Vagina (tissue), 2 donors: ENCODE data around the gene GRHPR. TPM values are rescaled to one million over a fixed set of nuclear protein-coding genes. Genes with fewer than 3 reads are reported as not detected.

Experiments
- DNase-seq, 2 donors: peaks; one replicate each; pipeline ENCODE4 v3.0.0-alpha.2; 2017; ENCODE audit errors: extremely low spot score in 2 of 2
- H3K27ac ChIP-seq: fragments of 200-600 bp; sonication (generic); one replicate; pipeline ENCODE4 v1.5.1; 2019
- H3K27me3 ChIP-seq: fragments of 200-600 bp; sonication (generic); one replicate; pipeline ENCODE4 v1.5.1; 2019
- H3K36me3 ChIP-seq, 2 donors: fragments of 200-600 bp; sonication (generic); one replicate each; pipeline ENCODE4 v1.5.1; 2017 to 2019
- H3K4me1 ChIP-seq: fragments of 200-600 bp; sonication (generic); one replicate; pipeline ENCODE4 v1.5.1; 2019
- H3K4me3 ChIP-seq, 2 donors: fragments of 200-600 bp; sonication (generic); 1 replicate in 1 of 2; 2 replicates in 1 of 2; pipeline ENCODE4 v1.5.1; 2016 to 2019
- H3K9me3 ChIP-seq: fragments of 200-600 bp; sonication (generic); one replicate; pipeline ENCODE4 v1.5.1; 2019
- CTCF ChIP-seq, 3 experiments: fragments of 450-650 bp in 2 of 3; fragments of 200-600 bp in 1 of 3; sonication (generic) in 1 of 3; IDR thresholded peaks; one replicate each; pipeline ENCODE4 v1.5.1; 2017 to 2019; ENCODE audit warnings: antibody characterized with exemption in 3 of 3, mild to moderate bottlenecking in 2 of 3, moderate library complexity in 2 of 3
- POLR2A ChIP-seq, 2 donors: fragments of 450-650 bp; IDR thresholded peaks; one replicate each; pipeline ENCODE4 v1.6.1; 2017; ENCODE audit warnings: antibody characterized with exemption in 2 of 2, mild to moderate bottlenecking in 2 of 2, moderate library complexity in 2 of 2
- POLR2AphosphoS5 ChIP-seq, 2 donors: sonication (generic); formaldehyde crosslinking; IDR thresholded peaks; one replicate each; pipeline ENCODE4 v1.9.0; 2017; ENCODE audit warnings: antibody characterized with exemption in 2 of 2, mild to moderate bottlenecking in 2 of 2, low read depth in 1 of 2; ENCODE audit not compliant: insufficient read depth in 1 of 2
- intact Hi-C: fragments of 100-400 bp; cut with DNase I; formaldehyde crosslinking; loops from one replicate; pipeline ENCODE4 v1.15.1; 2023
- total RNA-seq: library from RNA; depleted of rRNA; stranded (reverse); fragments of >200 nt; gene quantifications from one replicate; pipeline ENCODE4 v1.2.3, GENCODE V29; 2016

Gene GRHPR
- total RNA-seq, 1 donor from 2014 or later = 134 TPM

GRCh38 chr9:37447111-37447510, 24.6 kb downstream of the GRHPR start:
- TF ChIP-seq POLR2AphosphoS5 (IDR thresholded peaks at IDR 0.05; ENCODE audit: insufficient read depth in 1 of 2, low read depth in 1 of 2) (no peak), CTCF (IDR thresholded peaks at IDR 0.05) (no peak), POLR2A (IDR thresholded peaks at IDR 0.05) (no peak)
- Histone ChIP-seq H3K27ac (no peak overlapping the region), H3K4me3 (no peak overlapping the region), H3K27me3 (no peaks in the 10 kb centered on the region), H3K36me3 (peaks cover 0 to 5% of the 10 kb centered on the region in 2 donors), H3K9me3 (no peaks in the 10 kb centered on the region), H3K4me1 (peaks cover 7% of the 10 kb centered on the region)
- no peak for DNase-seq
- intact Hi-C loops = no loop called here

GRCh38 chr9:37449862-37450632, 27.6 kb downstream of the GRHPR start:
- no peak for DNase-seq
- intact Hi-C loops = no loop called here
- no peak for TF ChIP-seq CTCF (IDR thresholded peaks at IDR 0.05)
- TF ChIP-seq POLR2A (IDR thresholded peaks at IDR 0.05) = no peak
- Histone ChIP-seq H3K4me1 (peaks cover 18% of the 10 kb centered on the region), H3K27ac (no peak overlapping the region), H3K4me3 (no peak overlapping the region), H3K27me3 (no peaks in the 10 kb centered on the region), H3K9me3 (no peaks in the 10 kb centered on the region), H3K36me3 (no peaks in the 10 kb centered on the region)

GRCh38 chr9:37451628-37452027, 29.1 kb downstream of the GRHPR start:
- no peaks in the 10 kb centered on the region for H3K9me3 ChIP-seq
- no peaks in the 10 kb centered on the region for H3K36me3 ChIP-seq
- no peak for DNase-seq
- no peak overlapping the region for H3K27ac ChIP-seq
- H3K4me1 ChIP-seq = peaks cover 18% of the 10 kb centered on the region
- H3K4me3 ChIP-seq = no peak overlapping the region
- intact Hi-C loops = no loop called here
- no peak for TF ChIP-seq POLR2AphosphoS5 (IDR thresholded peaks at IDR 0.05; ENCODE audit: insufficient read depth in 1 of 2, low read depth in 1 of 2)
- no peak for TF ChIP-seq CTCF (IDR thresholded peaks at IDR 0.05)
- TF ChIP-seq POLR2A (IDR thresholded peaks at IDR 0.05) = no peak
- no peaks in the 10 kb centered on the region for H3K27me3 ChIP-seq

DNA sequence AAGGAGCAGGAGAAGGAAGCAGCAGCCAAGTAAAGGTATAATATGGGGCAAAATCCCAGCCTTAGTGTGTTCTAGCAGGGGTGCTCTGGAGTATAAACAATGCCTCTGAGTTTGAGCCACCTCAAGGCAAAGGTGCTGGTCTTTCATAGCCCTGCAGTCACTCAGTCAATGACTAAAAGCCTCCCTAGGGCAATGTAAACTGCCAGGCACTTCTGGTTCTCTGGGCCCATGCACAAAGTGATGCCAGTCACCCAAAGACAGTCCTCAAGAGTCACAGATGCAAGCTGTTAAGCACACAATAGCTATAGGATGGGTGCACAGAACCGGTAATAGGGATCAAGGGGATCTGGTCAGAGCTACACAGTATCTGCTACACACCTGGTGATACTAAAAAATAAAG, 30.1 kb downstream of the GRHPR start:
- Histone ChIP-seq H3K4me1 (peaks cover 18% of the 10 kb centered on the region), H3K4me3 (no peak overlapping the region), H3K27ac (no peak overlapping the region), H3K36me3 (no peaks in the 10 kb centered on the region), H3K9me3 (no peaks in the 10 kb centered on the region), H3K27me3 (no peaks in the 10 kb centered on the region)
- intact Hi-C loops = no loop called here
- no peak for DNase-seq
- TF ChIP-seq POLR2AphosphoS5 (IDR thresholded peaks at IDR 0.05; ENCODE audit: insufficient read depth in 1 of 2, low read depth in 1 of 2) (no peak), POLR2A (IDR thresholded peaks at IDR 0.05) (no peak)

DNA sequence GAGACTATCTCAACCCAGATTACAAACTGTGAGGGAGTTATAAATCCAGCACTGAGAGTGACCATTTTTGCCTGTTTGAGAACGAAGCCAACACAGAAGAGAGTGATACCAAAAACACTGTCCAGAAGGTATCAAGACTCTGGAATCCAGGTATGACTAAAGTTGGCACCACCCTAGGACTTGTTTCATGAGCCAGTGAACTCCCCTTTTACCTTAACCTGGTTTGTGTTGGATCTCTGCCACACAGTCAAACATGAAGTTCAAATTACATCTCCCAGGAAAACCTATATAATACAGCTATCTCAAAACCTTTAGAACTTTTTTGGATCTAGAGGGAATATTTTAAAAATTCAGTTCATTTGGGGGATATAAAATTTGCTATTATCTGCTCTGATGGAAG, 31.3 kb downstream of the GRHPR start:
- Histone ChIP-seq H3K27me3 (no peaks in the 10 kb centered on the region), H3K4me1 (peaks cover 18% of the 10 kb centered on the region), H3K9me3 (no peaks in the 10 kb centered on the region), H3K4me3 (no peak overlapping the region), H3K27ac (no peak overlapping the region), H3K36me3 (no peaks in the 10 kb centered on the region)
- TF ChIP-seq POLR2AphosphoS5 (IDR thresholded peaks at IDR 0.05; ENCODE audit: insufficient read depth in 1 of 2, low read depth in 1 of 2) = no peak
- no peak for TF ChIP-seq POLR2A (IDR thresholded peaks at IDR 0.05)
- no peak for TF ChIP-seq CTCF (IDR thresholded peaks at IDR 0.05)
- intact Hi-C loops = no loop called here
- no peak for DNase-seq
